Kidney (tissue), 14 donors: ENCODE measurements around the gene ERCC2. TPM values are rescaled to one million over a fixed set of nuclear protein-coding genes. Genes with fewer than 3 reads are reported as not detected.

Experiments
- DNase-seq, 5 donors: peaks; one replicate each; pipeline ENCODE4 v3.0.0-alpha.2; 2013 to 2020
- FAIRE-seq: peaks from 2 replicates; lab custom pipeline; 2012; peaks lifted over from hg19 to GRCh38; lab: Jason Lieb, UNC
- H3K27ac ChIP-seq, 2 donors: one replicate each; pipeline ENCODE4 v1.7.0; 2013; ENCODE audit warnings: low read depth in 2 of 2, low read length in 2 of 2, inconsistent platforms in 1 of 2
- H3K27me3 ChIP-seq: one replicate; pipeline ENCODE4 v1.7.1; 2013; ENCODE audit warnings: low read length, inconsistent platforms; ENCODE audit not compliant: control insufficient read depth, insufficient read depth
- H3K36me3 ChIP-seq, 3 donors: one replicate each; pipeline versions ENCODE4 v1.7.0 to v1.7.1; 2013; ENCODE audit warnings: low read length in 3 of 3, control low read depth in 1 of 3, inconsistent platforms in 1 of 3; ENCODE audit not compliant: insufficient read depth in 3 of 3, control insufficient read depth in 2 of 3
- H3K4me1 ChIP-seq, 3 donors: one replicate each; pipeline versions ENCODE4 v1.7.0 to v1.7.1; 2013; ENCODE audit warnings: low read length in 3 of 3, inconsistent platforms in 1 of 3, low read depth in 1 of 3; ENCODE audit not compliant: control insufficient read depth in 2 of 3, insufficient read depth in 2 of 3
- H3K4me3 ChIP-seq, 3 donors: one replicate each; pipeline versions ENCODE4 v1.7.0 to v1.8.1; 2013; ENCODE audit warnings: low read length in 3 of 3, control low read depth in 1 of 3, inconsistent platforms in 1 of 3
- H3K9ac ChIP-seq, 3 donors: one replicate each; pipeline versions ENCODE4 v1.7.0 to v1.7.1; 2013; ENCODE audit warnings: low read length in 3 of 3, control low read depth in 1 of 3, inconsistent platforms in 1 of 3
- H3K9me3 ChIP-seq, 3 donors: one replicate each; pipeline versions ENCODE4 v1.7.0 to v1.7.1; 2013; ENCODE audit warnings: low read length in 3 of 3, control low read depth in 1 of 3, inconsistent platforms in 1 of 3; ENCODE audit not compliant: control insufficient read depth in 2 of 3, insufficient read depth in 1 of 3
- CTCF ChIP-seq: IDR thresholded peaks from 3 replicates; pipeline ENCODE4 v1.5.1; 2012; ENCODE audit warnings: mild to moderate bottlenecking, moderate library complexity, borderline replicate concordance; ENCODE audit not compliant: insufficient read depth; ENCODE audit errors: extremely low read depth
- intact Hi-C: fragments of 100-400 bp; cut with DNase I; formaldehyde crosslinking; loops from one replicate; pipeline ENCODE4 v1.11.1; 2022
- polyA plus RNA-seq: library from polyadenylated mRNA; stranded (reverse); fragments of 350-450 nt; fragmentation: Illumina TruSeq; extraction: RNeasy Lipid Tissue Mini Kit (QIAGEN cat#74804); gene quantifications from one replicate; pipeline ENCODE4 v1.2.3, GENCODE V29; 2014; ENCODE audit warnings: low read depth, low replicate concordance; ENCODE audit not compliant: insufficient read depth
- total RNA-seq: library from RNA; stranded (reverse); fragmentation: NEBNext Ultra II Directional; extraction: Animal tissue kit (Norgen Biotek cat#: 25700); gene quantifications from one replicate; pipeline ENCODE4 v1.2.1, GENCODE V29; 2021
- donor health status: control.
- donor health status: control.
- donor health status: control.
- donor health status: control.
- donor health status: control.
- donor health status: DM: yes; HTN: yes; CAD: no.
- donor health status: Normal renal cell carcinoma (clear cell type).

Gene ERCC2
- total and polyA plus RNA-seq, 2 donors from 2014 or later: 16.7 to 19.0 TPM

DNA sequence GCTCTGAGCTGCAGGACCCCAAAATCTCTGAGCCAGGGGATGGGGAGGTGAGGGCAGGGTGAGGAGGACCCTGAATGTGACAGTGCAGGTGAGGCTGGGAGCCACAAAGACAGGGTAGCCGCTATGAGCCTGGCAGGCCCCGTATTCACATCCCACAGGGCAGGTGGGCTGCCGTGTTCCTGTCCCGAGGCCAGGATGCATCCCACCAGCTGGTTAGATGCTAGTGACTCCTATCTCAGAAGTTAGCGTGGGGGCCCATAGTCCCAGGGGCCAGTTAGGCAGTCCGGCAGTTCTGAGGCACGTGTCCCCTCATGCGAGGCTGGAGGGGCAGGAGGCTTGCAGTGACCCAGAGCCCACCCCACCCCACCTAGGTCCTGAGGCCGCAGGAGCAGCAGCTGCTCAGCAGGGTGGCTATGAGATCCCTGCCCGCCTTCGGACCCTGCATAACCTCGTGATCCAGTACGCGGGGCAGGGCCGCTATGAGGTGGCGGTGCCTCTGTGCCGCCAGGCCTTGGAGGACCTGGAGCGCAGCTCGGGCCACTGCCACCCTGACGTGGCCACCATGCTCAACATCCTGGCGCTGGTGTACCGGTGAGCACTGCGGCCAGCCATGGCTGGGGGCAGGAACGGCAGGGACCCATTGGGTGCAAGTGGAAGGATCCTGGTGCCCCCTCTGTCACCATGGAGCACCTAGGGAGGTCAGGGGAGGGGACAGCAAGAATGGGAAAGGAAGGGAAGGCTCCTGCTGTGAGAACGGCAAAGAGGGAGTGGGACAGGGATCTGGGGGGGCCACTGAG, 22.6 kb downstream of the ERCC2 start:
- TF ChIP-seq CTCF: no peak
- intact Hi-C loops: no loop called here
- DNase-seq (no peak), FAIRE-seq (no peak)
- no peaks in the 10 kb centered on the region for H3K9me3 ChIP-seq
- H3K36me3 ChIP-seq: no peaks in the 10 kb centered on the region
- H3K27ac ChIP-seq: no peak overlapping the region
- no peaks in the 10 kb centered on the region for H3K27me3 ChIP-seq
- no peak overlapping the region for H3K9ac ChIP-seq
- no peaks in the 10 kb centered on the region for H3K4me1 ChIP-seq
- H3K4me3 ChIP-seq: no peak overlapping the region

DNA sequence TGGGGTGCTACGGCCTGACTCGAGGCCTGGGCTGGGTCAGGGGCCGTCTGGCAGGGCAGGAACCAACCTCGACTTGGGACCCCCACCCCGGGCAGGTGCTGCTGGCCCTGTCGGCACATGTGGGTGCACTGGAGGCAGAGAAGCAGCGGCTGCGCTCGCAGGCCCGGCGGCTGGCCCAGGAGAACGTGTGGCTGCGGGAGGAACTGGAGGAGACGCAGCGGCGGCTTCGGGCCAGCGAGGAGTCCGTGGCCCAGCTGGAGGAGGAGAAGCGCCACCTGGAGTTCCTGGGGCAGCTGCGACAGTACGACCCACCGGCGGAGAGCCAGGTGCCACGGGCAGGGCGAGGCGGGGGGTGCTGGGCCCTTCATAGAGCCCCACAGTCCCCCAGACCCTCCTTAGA, 23.9 kb downstream of the ERCC2 start:
- no peak overlapping the region for H3K4me3 ChIP-seq
- H3K27ac ChIP-seq: no peak overlapping the region
- DNase-seq (peak in 2 of 5 donors; percentile 23 to 25), FAIRE-seq (no peak)
- no peaks in the 10 kb centered on the region for H3K4me1 ChIP-seq
- TF ChIP-seq CTCF: no peak
- H3K9ac ChIP-seq: no peak overlapping the region
- intact Hi-C loops: no loop called here
- no peaks in the 10 kb centered on the region for H3K36me3 ChIP-seq
- no peaks in the 10 kb centered on the region for H3K9me3 ChIP-seq
- no peaks in the 10 kb centered on the region for H3K27me3 ChIP-seq

DNA sequence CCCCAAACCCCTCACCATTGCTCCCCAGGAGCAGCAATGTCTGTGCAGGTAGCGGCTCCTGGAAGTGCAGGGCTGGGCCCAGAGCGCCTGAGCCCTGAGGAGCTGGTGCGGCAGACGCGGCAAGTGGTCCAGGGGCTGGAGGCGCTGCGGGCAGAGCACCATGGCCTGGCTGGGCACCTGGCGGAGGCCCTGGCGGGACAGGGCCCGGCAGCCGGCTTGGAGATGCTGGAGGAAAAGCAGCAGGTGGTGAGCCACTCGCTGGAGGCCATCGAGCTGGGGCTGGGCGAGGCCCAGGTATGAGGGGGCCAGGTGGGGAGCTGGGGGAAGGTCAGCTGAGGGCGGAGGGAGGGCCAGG, 24.9 kb downstream of the ERCC2 start:
- TF ChIP-seq CTCF: no peak
- Histone ChIP-seq H3K9me3 (no peaks in the 10 kb centered on the region), H3K9ac (no peak overlapping the region), H3K27me3 (peaks cover 3% of the 10 kb centered on the region), H3K4me1 (peaks cover 0 to under 1% (median 0%) of the 10 kb centered on the region in 3 donors), H3K27ac (no peak overlapping the region), H3K4me3 (no peak overlapping the region), H3K36me3 (no peaks in the 10 kb centered on the region)
- DNase-seq: no peak
- intact Hi-C loops: no loop called here
- FAIRE-seq: no peak
